Suprapubic skin (tissue), 3 donors: Measurements from ENCODE around the gene FMNL2.

ENCODE experiments used
- CTCF ChIP-seq, 2 donors: fragments of 200-600 bp in 1 of 2; fragments of 450-650 bp in 1 of 2; sonication (generic) in 1 of 2; IDR thresholded peaks; one replicate each; pipeline ENCODE4 v1.5.1; 2016 to 2019; ENCODE audit warnings: antibody characterized with exemption in 2 of 2, mild to moderate bottlenecking in 1 of 2, moderate library complexity in 1 of 2
- POLR2AphosphoS5 ChIP-seq, 3 donors: sonication (generic); formaldehyde crosslinking; IDR thresholded peaks; one replicate each; pipeline ENCODE4 v1.6.1; 2017; ENCODE audit warnings: antibody characterized with exemption in 3 of 3

GRCh38 chr2:152343426-152343825 lies 8.5 kb downstream of the FMNL2 start:
- TF ChIP-seq CTCF (IDR thresholded peaks at IDR 0.05) (no peak), POLR2AphosphoS5 (IDR thresholded peaks at IDR 0.05) (no peak)
